NCI-H510A (cell line): ENCODE measurements around the gene SFXN5.

Experiments
- DNase-seq: peaks from one replicate; lab custom pipeline; 2025; lab: John Stamatoyannopoulos, UW

The SFXN5 gene

GRCh38 chr2:72975017-72975416, 96.5 kb downstream of the SFXN5 start:
- no peak for DNase-seq

GRCh38 chr2:72974436-72974754, 97.1 kb downstream of the SFXN5 start:
- no peak for DNase-seq

GRCh38 chr2:72973566-72974435, 97.7 kb downstream of the SFXN5 start:
- peak; percentile 66 for DNase-seq

- DNase-seq = no peak
Measured at GRCh38 chr2:72973137-72973535, 98.4 kb downstream of the SFXN5 start.

GRCh38 chr2:72972352-72973136, 99.0 kb downstream of the SFXN5 start:
- DNase-seq = no peak

GRCh38 chr2:72971036-72971435, 100.5 kb downstream of the SFXN5 start:
- DNase-seq = no peak

GRCh38 chr2:72969706-72970105, 101.8 kb downstream of the SFXN5 start:
- DNase-seq = no peak

GRCh38 chr2:72968286-72968685, 103.2 kb downstream of the SFXN5 start:
- DNase-seq = no peak

- DNase-seq = no peak
Measured at GRCh38 chr2:72965770-72966450, 105.6 kb downstream of the SFXN5 start.

- no peak for DNase-seq
Measured at GRCh38 chr2:72965016-72965415, 106.5 kb downstream of the SFXN5 start.

- no peak for DNase-seq
Measured at GRCh38 chr2:72964146-72964525, 107.4 kb downstream of the SFXN5 start.

- DNase-seq = no peak
Measured at GRCh38 chr2:72963423-72964145, 107.9 kb downstream of the SFXN5 start.

- no peak for DNase-seq
Measured at GRCh38 chr2:72962911-72963310, 108.6 kb downstream of the SFXN5 start.

GRCh38 chr2:72961853-72962468, 109.6 kb downstream of the SFXN5 start:
- no peak for DNase-seq

- DNase-seq = no peak
Measured at GRCh38 chr2:72961036-72961720, 110.3 kb downstream of the SFXN5 start.

GRCh38 chr2:72959995-72960981, 111.2 kb downstream of the SFXN5 start:
- no peak for DNase-seq

GRCh38 chr2:72959554-72959953, 112.0 kb downstream of the SFXN5 start:
- no peak for DNase-seq

GRCh38 chr2:72958542-72959385, 112.7 kb downstream of the SFXN5 start:
- DNase-seq = no peak

GRCh38 chr2:72956936-72957335, 114.6 kb downstream of the SFXN5 start:
- DNase-seq = no peak
